GM12872 (cell line): Measurements from ENCODE around the gene P2RX6.

Experiments
- TF ChIP-seq, protein P1 (sequence below): IDR thresholded peaks from 3 replicates; pipeline ENCODE4 v1.5.1; 2011; ENCODE audit warnings: low read depth, mild to moderate bottlenecking, low read length, moderate library complexity; ENCODE audit not compliant: insufficient read depth

P2RX6 gene

DNA sequence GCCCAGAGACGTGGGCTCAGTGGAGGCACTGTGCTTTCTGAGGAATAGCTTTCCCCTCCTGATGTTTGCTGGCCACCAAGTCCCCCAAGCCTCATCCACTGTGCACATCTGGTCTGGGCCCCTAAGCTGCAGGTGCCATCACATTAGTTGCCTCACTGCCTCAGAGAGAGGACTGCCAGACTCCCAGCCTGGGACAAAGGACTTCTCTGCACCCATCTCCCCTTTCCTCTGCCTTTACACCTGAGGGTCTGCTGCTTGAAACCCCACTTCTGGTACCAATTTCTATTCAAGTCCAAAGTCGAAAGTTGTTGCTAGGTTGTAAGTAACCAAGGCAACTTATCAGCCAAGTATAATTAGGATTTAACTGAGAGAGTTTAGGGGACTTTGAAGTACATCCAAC, 36.5 kb upstream of the P2RX6 start:
- TF ChIP-seq, protein P1, sequence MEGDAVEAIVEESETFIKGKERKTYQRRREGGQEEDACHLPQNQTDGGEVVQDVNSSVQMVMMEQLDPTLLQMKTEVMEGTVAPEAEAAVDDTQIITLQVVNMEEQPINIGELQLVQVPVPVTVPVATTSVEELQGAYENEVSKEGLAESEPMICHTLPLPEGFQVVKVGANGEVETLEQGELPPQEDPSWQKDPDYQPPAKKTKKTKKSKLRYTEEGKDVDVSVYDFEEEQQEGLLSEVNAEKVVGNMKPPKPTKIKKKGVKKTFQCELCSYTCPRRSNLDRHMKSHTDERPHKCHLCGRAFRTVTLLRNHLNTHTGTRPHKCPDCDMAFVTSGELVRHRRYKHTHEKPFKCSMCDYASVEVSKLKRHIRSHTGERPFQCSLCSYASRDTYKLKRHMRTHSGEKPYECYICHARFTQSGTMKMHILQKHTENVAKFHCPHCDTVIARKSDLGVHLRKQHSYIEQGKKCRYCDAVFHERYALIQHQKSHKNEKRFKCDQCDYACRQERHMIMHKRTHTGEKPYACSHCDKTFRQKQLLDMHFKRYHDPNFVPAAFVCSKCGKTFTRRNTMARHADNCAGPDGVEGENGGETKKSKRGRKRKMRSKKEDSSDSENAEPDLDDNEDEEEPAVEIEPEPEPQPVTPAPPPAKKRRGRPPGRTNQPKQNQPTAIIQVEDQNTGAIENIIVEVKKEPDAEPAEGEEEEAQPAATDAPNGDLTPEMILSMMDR: no peak

DNA sequence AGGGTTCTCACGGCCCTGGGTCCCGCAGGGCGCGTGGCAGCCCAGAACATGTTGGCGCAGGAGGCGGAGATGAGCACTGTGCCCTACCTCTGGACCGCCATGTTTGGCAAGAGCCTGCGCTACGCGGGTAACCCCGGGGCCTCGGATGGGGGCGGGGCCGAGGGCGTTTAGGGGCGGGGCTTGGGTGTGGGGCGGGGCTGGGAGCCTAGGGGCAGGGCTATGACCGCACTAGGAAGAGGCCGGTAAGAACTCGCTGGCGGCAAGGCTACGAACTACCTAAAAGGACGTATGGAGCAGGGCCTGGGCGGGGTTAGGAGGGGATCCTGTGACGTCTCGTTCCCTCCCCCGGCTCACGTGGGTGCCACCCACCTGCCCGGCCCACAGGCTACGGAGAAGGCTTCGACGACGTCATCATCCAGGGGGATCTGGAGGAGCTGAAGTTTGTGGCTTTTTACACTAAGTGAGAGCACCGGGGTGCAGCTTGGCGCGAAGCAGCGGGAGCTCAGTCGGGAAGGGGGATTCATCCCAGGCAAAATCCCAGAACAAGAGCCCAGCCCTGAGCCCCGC, 35.6 kb upstream of the P2RX6 start:
- TF ChIP-seq, protein P1: no peak

DNA sequence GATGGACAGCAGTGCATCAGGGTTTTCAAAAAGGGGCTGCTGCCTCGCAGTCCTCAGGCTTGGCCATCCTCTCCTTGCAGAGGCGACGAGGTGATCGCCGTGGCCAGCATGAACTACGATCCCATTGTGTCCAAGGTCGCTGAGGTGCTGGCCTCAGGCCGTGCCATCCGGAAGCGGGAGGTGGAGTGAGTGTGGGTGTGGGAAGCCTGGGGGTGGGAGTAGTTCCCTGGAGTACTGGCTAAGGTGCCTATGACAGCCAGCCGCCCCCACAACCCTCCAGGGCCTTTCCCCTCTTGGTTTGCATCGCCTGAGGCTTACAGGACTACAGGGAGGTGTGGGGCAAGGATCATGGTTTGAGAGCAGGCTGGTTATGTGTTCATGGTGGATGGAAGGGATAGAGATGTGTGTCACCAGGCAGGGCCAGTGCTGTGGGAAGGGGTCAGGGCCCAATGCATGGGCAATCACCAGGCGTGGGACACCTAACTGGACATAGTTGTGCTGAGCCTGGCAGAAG, 35.0 kb upstream of the P2RX6 start:
- TF ChIP-seq, protein P1: no peak

DNA sequence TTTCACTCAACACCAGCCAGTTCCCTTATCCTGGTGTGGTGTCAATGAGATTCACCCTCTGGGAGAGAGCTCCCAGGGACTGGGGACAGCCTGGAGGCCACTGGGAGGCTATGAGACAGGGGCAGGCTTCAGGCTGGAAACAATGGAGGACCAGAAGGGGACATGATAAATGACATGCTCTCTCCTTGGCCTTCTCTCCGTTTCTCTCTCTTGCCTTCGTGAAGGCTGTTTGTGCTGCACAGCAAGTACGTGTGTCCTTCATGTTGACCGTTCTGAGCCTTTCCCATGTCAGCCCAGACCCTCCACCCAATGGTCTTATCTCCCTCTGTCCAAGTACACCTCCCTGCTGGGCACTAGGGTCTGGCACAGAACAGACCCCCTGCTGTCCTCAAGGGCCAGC, 34.4 kb upstream of the P2RX6 start:
- TF ChIP-seq, protein P1: no peak

DNA sequence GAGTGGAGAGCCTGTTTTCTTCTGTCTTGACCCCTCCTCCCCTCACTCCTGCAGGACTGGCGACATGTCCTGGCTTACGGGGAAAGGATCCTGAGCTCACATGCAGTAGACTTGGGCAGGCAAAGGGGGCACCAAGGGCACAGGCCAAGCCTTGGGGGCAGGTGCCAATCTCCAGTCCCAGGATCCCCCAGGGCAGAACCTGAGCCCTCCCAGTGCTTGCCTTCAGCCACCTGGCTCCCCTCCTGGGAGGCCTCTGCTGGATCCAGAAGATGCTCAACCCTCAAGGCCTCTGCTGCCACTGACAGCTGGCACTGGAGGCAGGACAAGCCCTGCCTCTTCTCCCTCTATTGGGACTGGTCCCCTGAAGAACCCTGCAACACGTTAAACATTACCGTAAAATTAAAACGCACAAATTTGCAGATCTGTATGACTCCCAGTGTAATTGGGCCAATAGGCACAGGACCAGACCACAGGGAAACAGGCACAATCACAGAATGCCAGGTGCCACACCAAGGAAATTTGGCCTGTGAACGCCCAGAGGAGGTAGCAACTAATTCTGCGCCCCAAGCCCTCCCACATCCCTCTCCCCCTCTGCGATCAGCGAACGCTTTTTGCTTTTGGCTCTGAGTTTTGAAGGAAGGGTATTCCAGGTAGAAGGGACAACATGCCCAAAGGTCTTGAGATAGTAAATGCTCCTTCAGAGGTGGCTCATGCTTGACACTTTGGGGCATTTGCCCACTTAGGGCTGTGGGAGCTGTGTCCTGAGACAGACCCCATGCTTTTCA, 33.8 kb upstream of the P2RX6 start:
- TF ChIP-seq, protein P1: no peak

DNA sequence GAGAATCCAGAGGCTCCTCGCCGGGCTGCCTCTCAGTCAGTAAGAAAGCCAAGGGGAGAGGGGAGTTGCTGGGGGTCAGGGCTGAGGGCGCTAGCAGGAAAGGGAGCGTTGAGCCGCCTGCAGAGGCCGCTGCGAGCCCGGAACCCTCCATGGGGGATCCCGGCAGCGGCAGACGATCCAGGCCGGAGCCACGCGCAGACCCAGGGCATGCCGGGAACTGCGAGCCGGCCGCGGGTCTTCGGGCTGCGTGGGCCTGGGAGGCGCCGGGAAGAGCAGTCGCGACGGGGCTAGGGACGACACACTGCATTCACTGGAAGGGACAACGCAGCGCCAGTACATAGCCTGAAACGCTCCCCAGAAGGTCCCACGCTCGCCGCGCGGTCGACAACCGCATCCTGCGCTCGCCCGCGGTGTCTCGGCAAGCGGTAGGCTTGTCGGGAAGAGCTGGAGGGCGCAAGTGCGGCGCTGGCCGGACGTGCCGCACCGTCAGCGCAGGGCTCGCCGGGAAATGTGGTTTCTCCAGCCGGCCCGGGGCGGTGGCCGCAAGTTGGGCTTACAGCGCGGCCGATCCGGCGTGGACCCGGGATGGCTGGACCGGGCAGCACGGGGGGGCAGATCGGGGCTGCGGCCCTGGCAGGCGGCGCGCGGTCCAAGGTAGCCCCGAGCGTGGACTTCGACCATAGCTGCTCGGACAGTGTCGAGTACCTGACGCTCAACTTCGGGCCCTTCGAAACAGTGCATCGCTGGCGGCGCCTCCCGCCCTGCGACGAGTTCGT, 33.0 kb upstream of the P2RX6 start, which contains the start of gene LZTR1:
Gene LZTR1 (plus strand): TSS at position 511 of the 776 bp plus-strand sequence. CDS start 75 bp downstream, at position 586.
- TF ChIP-seq, protein P1: peak; percentile 75

DNA sequence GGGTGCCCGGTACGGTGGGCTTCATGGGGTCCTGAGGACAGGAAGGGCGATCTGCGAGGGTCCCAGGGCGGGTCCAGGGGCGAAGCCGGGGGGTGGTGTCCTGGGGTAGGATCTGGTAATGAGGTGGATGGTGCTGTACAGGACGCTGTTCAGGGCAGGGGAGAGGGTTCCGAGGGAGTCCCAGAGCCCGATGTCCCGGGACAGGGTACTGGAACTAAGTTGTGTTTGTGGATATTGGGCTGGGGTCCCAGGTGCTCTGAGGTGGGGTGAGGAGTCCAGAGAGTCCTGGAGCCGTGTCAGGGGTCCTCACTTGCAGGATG, 32.4 kb upstream of the P2RX6 start:
- TF ChIP-seq, protein P1: no peak
